SK-N-SH (cell line): Measurements from ENCODE around the gene NIN. TPM values are rescaled to one million over a fixed set of nuclear protein-coding genes. Genes with fewer than 3 reads are reported as not detected.

Source experiments
- CTCF ChIA-PET: fragments of 300-600, 350-600 bp; formaldehyde crosslinking; extraction: SDS; loops from one replicate; lab custom pipeline; 2021; lab: Yijun Ruan, JAX
- POLR2A ChIA-PET: fragments of 350-600 bp; sonication (Branson Sonifier 250); formaldehyde crosslinking; extraction: SDS; loops from one replicate; lab custom pipeline; 2020; ENCODE audit warnings: antibody characterized with exemption, inconsistent platforms; lab: Yijun Ruan, JAX
- DNase-seq: peaks from one replicate; pipeline ENCODE4 v3.0.0; 2012
- H2AFZ ChIP-seq: fragments of 200-600 bp; sonication (generic); 2 replicates; pipeline ENCODE4 v1.8.1; 2016; ENCODE audit warnings: antibody characterized with exemption, mild to moderate bottlenecking, low read depth
- H3F3A ChIP-seq: fragments of 200-600 bp; sonication (generic); replicated peaks from 2 replicates; pipeline ENCODE3; 2016; ENCODE audit warnings: antibody characterized with exemption, mild to moderate bottlenecking; ENCODE audit not compliant: insufficient read depth
- H3K27ac ChIP-seq, 2 experiments: fragments of 200-500 bp in 1 of 2; fragments of 200-600 bp in 1 of 2; sonication (Bioruptor generic) in 1 of 2; sonication (generic), shearing (Covaris generic) in 1 of 2; 2 replicates each; pipeline versions ENCODE4 v1.5.1 to v1.6.1; 2014 to 2016; ENCODE audit warnings: low read depth in 2 of 2, inconsistent platforms in 1 of 2, low read length in 1 of 2, mild to moderate bottlenecking in 1 of 2, mixed read lengths in 1 of 2
- H3K27me3 ChIP-seq: fragments of 200-600 bp; sonication (generic), shearing (Covaris generic); 2 replicates; pipeline ENCODE4 v1.6.1; 2016; ENCODE audit warnings: mixed run types; ENCODE audit not compliant: insufficient read depth
- H3K36me3 ChIP-seq, 2 experiments: fragments of 200-500 bp in 1 of 2; fragments of 200-600 bp in 1 of 2; sonication (Bioruptor generic) in 1 of 2; sonication (generic) in 1 of 2; replicated peaks in 1 of 2; 2 replicates each; pipeline versions ENCODE3 to v1.5.1; 2014 to 2016; ENCODE audit warnings: low read length in 1 of 2, mild to moderate bottlenecking in 1 of 2; ENCODE audit not compliant: insufficient read depth in 2 of 2, control insufficient read depth in 1 of 2
- H3K4me1 ChIP-seq, 2 experiments: fragments of 200-500 bp in 1 of 2; fragments of 200-600 bp in 1 of 2; sonication (Bioruptor generic) in 1 of 2; sonication (generic), shearing (Covaris generic) in 1 of 2; 2 replicates each; pipeline versions ENCODE4 v1.5.1 to v1.6.1; 2014 to 2016; ENCODE audit warnings: low read depth in 1 of 2, low read length in 1 of 2, mixed run types in 1 of 2; ENCODE audit not compliant: insufficient read depth in 2 of 2, control insufficient read depth in 1 of 2
- H3K4me2 ChIP-seq: fragments of 200-600 bp; sonication (generic), shearing (Covaris generic); 2 replicates; pipeline ENCODE4 v1.6.1; 2017; ENCODE audit warnings: mixed run types
- H3K4me3 ChIP-seq, 2 experiments: fragments of 200-500 bp in 1 of 2; fragments of 200-600 bp in 1 of 2; sonication (Bioruptor generic) in 1 of 2; sonication (generic), shearing (Covaris generic) in 1 of 2; 2 replicates each; pipeline versions ENCODE4 v1.5.1 to v1.8.1; 2014 to 2016; ENCODE audit warnings: low read depth in 2 of 2, inconsistent platforms in 1 of 2, low read length in 1 of 2, mild to moderate bottlenecking in 1 of 2, mixed read lengths in 1 of 2, moderate library complexity in 1 of 2
- H3K79me2 ChIP-seq: fragments of 200-600 bp; sonication (generic); 2 replicates; pipeline ENCODE4 v1.8.1; 2017; ENCODE audit warnings: mild to moderate bottlenecking; ENCODE audit not compliant: insufficient read depth
- H3K9ac ChIP-seq: fragments of 200-600 bp; sonication (generic); 2 replicates; pipeline ENCODE4 v1.6.1; 2017; ENCODE audit warnings: mixed run types
- H3K9me2 ChIP-seq: fragments of 200-600 bp; sonication (generic); 2 replicates; pipeline ENCODE4 v1.6.1; 2017; ENCODE audit warnings: mixed run types
- H3K9me3 ChIP-seq: fragments of 200-600 bp; sonication (generic); 2 replicates; pipeline ENCODE4 v1.6.1; 2017; ENCODE audit warnings: mixed run types, mild to moderate bottlenecking, moderate library complexity
- H4K20me1 ChIP-seq: fragments of 200-600 bp; sonication (generic); 2 replicates; pipeline ENCODE4 v1.6.1; 2017; ENCODE audit warnings: mild to moderate bottlenecking, mixed run types; ENCODE audit not compliant: insufficient read depth
- CTCF ChIP-seq: fragments of 200-600 bp; sonication (generic); IDR thresholded peaks from 2 replicates; pipeline ENCODE4 v1.6.1; 2017; ENCODE audit warnings: antibody characterized with exemption, mild to moderate bottlenecking, moderate library complexity
- EZH2phosphoT487 ChIP-seq: fragments of 200-600 bp; sonication (generic); IDR thresholded peaks from 2 replicates; pipeline ENCODE4 v1.6.1; 2017; ENCODE audit warnings: low read depth, mixed run types, mild to moderate bottlenecking, antibody characterized with exemption, moderate library complexity, borderline replicate concordance
- FOSL2 ChIP-seq: IDR thresholded peaks from 2 replicates; pipeline ENCODE4 v1.4.0; 2012; ENCODE audit warnings: low read depth, mild to moderate bottlenecking, moderate library complexity, borderline replicate concordance
- FOXM1 ChIP-seq: IDR thresholded peaks from 2 replicates; pipeline ENCODE4 v1.4.0; 2012; ENCODE audit warnings: low read depth, mild to moderate bottlenecking
- GABPA ChIP-seq: IDR thresholded peaks from 2 replicates; pipeline ENCODE4 v1.4.0; 2012; ENCODE audit warnings: low read depth, mild to moderate bottlenecking
- GATA2 ChIP-seq: sonication (generic); formaldehyde crosslinking; IDR thresholded peaks from 2 replicates; pipeline ENCODE4 v1.5.0; 2020; ENCODE audit warnings: mild to moderate bottlenecking, missing genetic modification reagents
- IRF3 ChIP-seq: fragments of 150-350 bp; IDR thresholded peaks from 2 replicates; pipeline ENCODE4 v1.6.1; 2016; ENCODE audit warnings: mild to moderate bottlenecking, low read depth, low read length
- MXI1 ChIP-seq: IDR thresholded peaks from 2 replicates; pipeline ENCODE4 v1.6.1; 2012; ENCODE audit warnings: mild to moderate bottlenecking, low read depth, low read length, improper control_type of control experiment
- NFIC ChIP-seq: IDR thresholded peaks from 2 replicates; pipeline ENCODE4 v1.4.0; 2012; ENCODE audit warnings: borderline replicate concordance
- PBX3 ChIP-seq: IDR thresholded peaks from 2 replicates; pipeline ENCODE4; 2012
- POLR2AphosphoS5 ChIP-seq: IDR thresholded peaks from 2 replicates; pipeline ENCODE4 v1.6.1; 2012; ENCODE audit warnings: low read depth, low read length
- RAD21 ChIP-seq: IDR thresholded peaks from 2 replicates; pipeline ENCODE4 v1.6.1; 2012; ENCODE audit warnings: mild to moderate bottlenecking, low read length
- REST ChIP-seq: IDR thresholded peaks from 2 replicates; pipeline ENCODE4 v1.6.1; 2012; ENCODE audit warnings: mild to moderate bottlenecking, low read depth, low read length, moderate library complexity
- SIN3A ChIP-seq: IDR thresholded peaks from 2 replicates; pipeline ENCODE4 v1.6.1; 2012; ENCODE audit warnings: low read depth, mild to moderate bottlenecking, low read length, moderate library complexity, borderline replicate concordance
- TCF12 ChIP-seq: IDR thresholded peaks from 2 replicates; pipeline ENCODE4 v1.4.0; 2012
- TEAD4 ChIP-seq: IDR thresholded peaks from 2 replicates; pipeline ENCODE4 v1.4.0; 2012; ENCODE audit warnings: mild to moderate bottlenecking, borderline replicate concordance; ENCODE audit not compliant: insufficient read depth
- YY1 ChIP-seq: IDR thresholded peaks from 2 replicates; pipeline ENCODE4 v1.4.0; 2012; ENCODE audit warnings: low read depth, mild to moderate bottlenecking
- WGBS: methylation state at CpG from one replicate; pipeline ENCODE4 v1.1.6; 2017; ENCODE audit warnings: low lambda C conversion rate; 5-methylcytosine and 5-hydroxymethylcytosine counted together
- polyA plus RNA-seq, 3 experiments: library from polyadenylated mRNA; depleted of rRNA; stranded (reverse); fragments of >200 nt; gene quantifications; 2 replicates each; pipeline ENCODE4 v1.2.3, GENCODE V29; 2012

NIN gene
- polyA plus RNA-seq, 1 of the 3 experiments (the other 2 are of a cell fraction): 10.0 TPM

GRCh38 chr14:50739186-50739585, 91.8 kb downstream of the NIN start:
- no peak for TF ChIP-seq FOSL2
- no peak for TF ChIP-seq PBX3
- no peak for TF ChIP-seq YY1
- no peak for TF ChIP-seq GABPA
- no peak for TF ChIP-seq POLR2AphosphoS5
- no peak for TF ChIP-seq EZH2phosphoT487
- no peak for TF ChIP-seq TEAD4
- TF ChIP-seq SIN3A: no peak
- TF ChIP-seq GATA2: no peak
- no peak for TF ChIP-seq NFIC
- no peak for TF ChIP-seq IRF3
- no peak for TF ChIP-seq TCF12
- no peak for TF ChIP-seq REST
- TF ChIP-seq MXI1: no peak
- TF ChIP-seq FOXM1: no peak
- no peak for TF ChIP-seq RAD21
- no peak for TF ChIP-seq CTCF
- no peaks in the 10 kb centered on the region for H4K20me1 ChIP-seq
- H3K27me3 ChIP-seq: no peaks in the 10 kb centered on the region
- H3K9me2 ChIP-seq: no peaks in the 10 kb centered on the region
- H3F3A ChIP-seq: no peaks in the 10 kb centered on the region
- H3K4me2 ChIP-seq: no peak overlapping the region
- no peaks in the 10 kb centered on the region for H3K9me3 ChIP-seq
- no peak overlapping the region for H2AFZ ChIP-seq
- no peak overlapping the region for H3K9ac ChIP-seq
- peaks cover 44 to 78% of the 10 kb centered on the region in 2 experiments for H3K36me3 ChIP-seq
- H3K27ac ChIP-seq: no peak overlapping the region
- 97% methylated on average over 4 of the region's 4 CpGs for WGBS
- ChIA-PET POLR2A (no interaction called here), CTCF (interaction anchor here (0.9 kb wide), 1 partner anchor 139 kb away, joined by 3 read pairs; no protein-coding TSS in a partner anchor)
- no peak for DNase-seq
- H3K4me3 ChIP-seq: no peak overlapping the region
- no peaks in the 10 kb centered on the region for H3K79me2 ChIP-seq
- peaks cover 0 to 6% of the 10 kb centered on the region in 2 experiments; a peak in 1 of 4 replicates for H3K4me1 ChIP-seq
